ENCODE data around the gene MUC2.

The MUC2 gene

DNA sequence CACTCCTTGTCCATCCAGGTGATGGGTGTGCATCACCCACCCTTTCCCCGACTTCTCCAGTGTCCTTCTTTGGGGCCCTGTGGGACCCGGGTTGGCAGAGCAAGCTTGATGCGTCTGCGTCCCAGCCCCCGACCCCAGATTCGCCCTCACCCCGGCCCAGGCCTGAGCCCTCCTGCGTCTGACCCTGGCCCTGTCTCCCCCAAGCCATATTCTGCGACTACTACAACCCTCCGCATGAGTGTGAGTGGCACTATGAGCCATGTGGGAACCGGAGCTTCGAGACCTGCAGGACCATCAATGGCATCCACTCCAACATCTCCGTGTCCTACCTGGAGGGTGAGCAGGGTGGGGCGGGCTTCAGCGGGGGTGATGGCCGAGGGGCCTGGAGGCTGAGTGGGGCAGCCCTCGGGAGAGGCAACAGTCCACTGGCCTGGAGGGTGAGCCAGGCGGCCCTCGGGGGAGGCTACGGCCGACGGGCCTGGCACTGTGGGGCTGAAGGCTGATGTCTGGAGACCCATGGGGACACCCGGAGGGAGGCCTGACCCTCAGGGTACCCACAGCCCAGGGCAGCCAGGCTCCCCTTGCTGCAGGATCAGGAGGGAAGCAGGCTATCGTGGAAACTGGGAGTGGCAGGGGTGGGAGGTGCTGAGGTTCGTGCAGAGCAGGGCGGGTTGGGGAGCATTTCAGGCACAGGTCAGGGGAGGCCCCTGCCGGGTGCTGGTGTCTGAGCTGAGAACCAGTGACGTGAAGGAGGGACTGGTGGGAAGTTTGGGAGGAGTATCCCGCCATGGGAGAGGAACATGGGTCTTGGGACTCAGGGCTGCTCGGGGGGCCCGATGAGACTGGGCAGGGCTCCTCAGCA, 15.3 kb downstream of the MUC2 start:
- TF ChIP-seq, protein P1, sequence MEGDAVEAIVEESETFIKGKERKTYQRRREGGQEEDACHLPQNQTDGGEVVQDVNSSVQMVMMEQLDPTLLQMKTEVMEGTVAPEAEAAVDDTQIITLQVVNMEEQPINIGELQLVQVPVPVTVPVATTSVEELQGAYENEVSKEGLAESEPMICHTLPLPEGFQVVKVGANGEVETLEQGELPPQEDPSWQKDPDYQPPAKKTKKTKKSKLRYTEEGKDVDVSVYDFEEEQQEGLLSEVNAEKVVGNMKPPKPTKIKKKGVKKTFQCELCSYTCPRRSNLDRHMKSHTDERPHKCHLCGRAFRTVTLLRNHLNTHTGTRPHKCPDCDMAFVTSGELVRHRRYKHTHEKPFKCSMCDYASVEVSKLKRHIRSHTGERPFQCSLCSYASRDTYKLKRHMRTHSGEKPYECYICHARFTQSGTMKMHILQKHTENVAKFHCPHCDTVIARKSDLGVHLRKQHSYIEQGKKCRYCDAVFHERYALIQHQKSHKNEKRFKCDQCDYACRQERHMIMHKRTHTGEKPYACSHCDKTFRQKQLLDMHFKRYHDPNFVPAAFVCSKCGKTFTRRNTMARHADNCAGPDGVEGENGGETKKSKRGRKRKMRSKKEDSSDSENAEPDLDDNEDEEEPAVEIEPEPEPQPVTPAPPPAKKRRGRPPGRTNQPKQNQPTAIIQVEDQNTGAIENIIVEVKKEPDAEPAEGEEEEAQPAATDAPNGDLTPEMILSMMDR (conservative IDR thresholded peaks at IDR 0.05; ENCODE audit: low read length), result no peak
- no peak overlapping the region for H3K4me3 ChIP-seq (ENCODE audit: low read length)
- no peak for DNase-seq (ENCODE audit: low read depth)

DNA sequence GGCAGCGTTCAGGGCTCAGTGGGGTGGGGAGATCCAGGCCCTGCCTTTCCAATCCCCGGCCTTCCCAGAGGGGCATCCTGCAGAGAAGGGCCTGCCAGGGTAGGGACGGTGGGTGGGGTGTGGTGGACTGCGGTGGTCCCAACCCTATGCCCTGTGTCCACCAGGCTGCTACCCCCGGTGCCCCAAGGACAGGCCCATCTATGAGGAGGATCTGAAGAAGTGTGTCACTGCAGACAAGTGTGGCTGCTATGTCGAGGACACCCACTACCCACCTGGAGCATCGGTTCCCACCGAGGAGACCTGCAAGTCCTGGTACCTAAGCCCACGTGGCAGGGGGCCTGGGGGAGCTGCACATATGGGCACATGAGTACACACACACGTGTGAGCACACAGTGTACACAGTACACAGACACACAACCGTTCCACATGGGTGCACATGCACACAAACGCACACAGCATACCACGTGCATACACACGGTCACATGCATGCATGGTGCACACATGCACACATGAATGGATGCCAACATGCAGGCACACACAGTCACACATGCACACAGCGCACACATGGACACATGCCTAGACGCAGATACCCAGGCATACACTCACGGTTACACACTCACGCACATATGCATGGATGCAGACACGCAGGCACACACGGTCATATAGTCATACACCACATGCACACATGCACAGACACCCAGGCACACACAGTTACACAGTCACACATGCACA, 16.1 kb downstream of the MUC2 start:
- TF ChIP-seq, protein P1 (conservative IDR thresholded peaks at IDR 0.05; ENCODE audit: low read length), result no peak
- H3K4me3 ChIP-seq (ENCODE audit: low read length), result no peak overlapping the region
- DNase-seq (ENCODE audit: low read depth), result no peak

DNA sequence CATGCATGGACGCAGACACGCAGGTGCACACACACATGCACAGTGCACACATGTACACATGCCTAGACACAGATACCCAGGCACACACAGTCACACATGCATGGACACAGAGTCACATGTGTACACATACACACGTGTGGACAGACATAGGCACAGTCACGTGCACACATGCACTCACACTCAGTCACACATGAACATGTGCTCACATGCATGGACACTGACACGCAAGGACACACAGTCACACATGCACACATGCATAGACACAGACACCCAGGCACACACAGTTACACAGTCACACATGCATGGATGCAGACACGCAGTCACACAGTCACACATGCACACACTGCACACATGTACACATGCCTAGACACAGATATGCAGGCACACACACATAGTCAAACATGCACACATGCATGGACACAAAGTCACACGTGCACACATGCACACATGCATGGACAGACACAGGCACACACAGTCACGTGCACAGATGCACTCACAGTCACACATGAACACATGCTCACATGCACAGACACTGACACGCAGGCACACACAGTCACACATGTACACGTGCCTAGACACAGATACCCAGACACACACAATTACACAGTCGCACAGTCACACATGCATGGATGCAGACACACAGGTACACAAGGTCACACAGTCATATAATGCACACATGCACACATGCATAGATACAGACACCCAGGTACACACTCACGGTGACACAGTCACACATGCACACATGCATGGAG, 16.8 kb downstream of the MUC2 start:
- H3K4me3 ChIP-seq (ENCODE audit: low read length), result no peak overlapping the region
- TF ChIP-seq, protein P1 (conservative IDR thresholded peaks at IDR 0.05; ENCODE audit: low read length), result no peak
- DNase-seq (ENCODE audit: low read depth), result no peak

DNA sequence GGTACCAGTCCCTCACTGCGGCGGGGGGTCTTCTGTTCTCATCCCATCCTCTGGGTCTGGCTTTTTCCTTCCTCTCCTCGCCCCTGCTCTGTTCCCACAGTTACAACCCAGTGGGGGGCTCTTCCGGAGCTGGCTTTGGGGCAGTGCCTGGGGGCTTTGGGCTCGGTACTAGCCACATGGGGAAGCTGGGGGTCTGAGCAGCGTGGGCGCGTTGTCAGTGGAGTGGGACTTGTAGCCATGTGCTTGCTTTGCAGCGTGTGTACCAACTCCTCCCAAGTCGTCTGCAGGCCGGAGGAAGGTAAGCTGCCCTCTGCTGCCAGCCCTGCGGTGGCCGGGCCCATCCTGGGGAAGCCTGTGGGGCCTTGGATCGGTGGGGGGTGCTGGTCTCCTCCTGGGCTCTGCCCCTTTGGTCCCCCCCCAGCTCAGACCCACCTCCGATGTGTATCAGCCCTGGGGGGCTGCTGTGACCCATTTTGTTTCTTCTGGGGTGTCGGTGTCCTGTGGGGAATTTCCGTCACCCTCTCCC, 17.5 kb downstream of the MUC2 start:
- H3K4me3 ChIP-seq (ENCODE audit: low read length), result no peak overlapping the region
- DNase-seq (ENCODE audit: low read depth), result no peak
- TF ChIP-seq, protein P1 (conservative IDR thresholded peaks at IDR 0.05; ENCODE audit: low read length), result no peak

DNA sequence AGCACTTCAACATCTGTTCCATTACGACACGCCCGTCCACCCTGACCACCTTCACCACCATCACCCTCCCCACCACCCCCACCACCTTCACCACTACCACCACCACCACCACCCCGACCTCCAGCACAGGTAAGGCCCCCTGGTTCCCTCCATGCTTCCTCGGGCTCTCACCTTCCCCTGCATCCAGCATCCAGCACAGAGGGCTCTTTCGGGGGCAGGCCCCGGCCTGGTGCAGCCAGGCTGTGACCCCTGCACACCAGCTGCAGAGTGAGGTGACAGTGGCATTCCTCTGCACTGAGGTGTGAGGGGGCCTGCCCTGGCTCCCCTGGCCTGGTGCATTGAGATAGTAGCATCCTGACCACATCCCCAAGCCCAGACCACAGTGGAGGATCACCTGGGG, 18.2 kb downstream of the MUC2 start:
- DNase-seq (ENCODE audit: low read depth), result no peak
- TF ChIP-seq, protein P1 (conservative IDR thresholded peaks at IDR 0.05; ENCODE audit: low read length), result no peak
- no peak overlapping the region for H3K4me3 ChIP-seq (ENCODE audit: low read length)

DNA sequence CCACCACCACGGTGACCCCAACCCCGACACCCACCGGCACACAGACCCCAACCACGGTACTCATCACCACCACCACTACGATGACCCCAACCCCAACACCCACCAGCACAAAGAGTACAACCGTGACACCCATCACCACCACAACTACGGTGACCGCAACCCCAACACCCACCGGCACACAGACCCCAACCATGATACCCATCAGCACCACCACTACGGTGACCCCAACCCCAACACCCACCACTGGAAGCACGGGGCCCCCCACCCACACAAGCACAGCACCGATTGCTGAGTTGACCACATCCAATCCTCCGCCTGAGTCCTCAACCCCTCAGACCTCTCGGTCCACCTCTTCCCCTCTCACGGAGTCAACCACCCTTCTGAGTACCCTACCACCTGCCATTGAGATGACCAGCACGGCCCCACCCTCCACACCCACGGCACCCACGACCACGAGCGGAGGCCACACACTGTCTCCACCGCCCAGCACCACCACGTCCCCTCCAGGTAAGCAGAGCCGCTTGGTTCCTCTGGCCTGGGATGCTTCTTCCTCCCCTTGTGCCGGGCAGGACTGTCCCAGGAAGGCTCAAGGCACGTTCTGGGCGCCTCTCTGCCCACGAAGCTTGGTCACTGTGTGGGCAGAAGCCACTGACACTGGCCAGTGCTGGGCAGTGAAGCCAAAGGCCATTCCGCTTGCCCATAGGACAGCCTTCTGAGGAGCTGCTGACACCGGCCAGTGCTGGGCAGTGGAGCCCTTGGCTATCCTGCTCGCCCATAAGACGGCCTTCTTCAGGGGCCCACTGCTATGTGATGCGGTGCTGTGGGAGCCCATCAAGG, 25.1 kb downstream of the MUC2 start:
- DNase-seq (ENCODE audit: low read depth), result no peak
- no peak overlapping the region for H3K4me3 ChIP-seq (ENCODE audit: low read length)
- TF ChIP-seq, protein P1 (conservative IDR thresholded peaks at IDR 0.05; ENCODE audit: low read length), result no peak

Data from AG10803 (cell line).